ENCODE data around the gene DBN1. TPM values are rescaled to one million over a fixed set of nuclear protein-coding genes. Genes with fewer than 3 reads are reported as not detected.

DBN1 gene
- total and polyA plus RNA-seq, 2 experiments from 2014 or later, result 106 to 290 TPM

GRCh38 chr5:177434942-177435738 lies 38.3 kb downstream of the DBN1 start (continued):
- TF ChIP-seq ZNF462 (CRISPR knock-in tag; IDR thresholded peaks at IDR 0.05), result no peak
- no peak for TF ChIP-seq EZH2 (IDR thresholded peaks at IDR 0.05; ENCODE audit: low read depth, unreplicated experiment)
- TF ChIP-seq NANOG (IDR thresholded peaks at IDR 0.05; ENCODE audit: borderline replicate concordance), result no peak
- no peak for TF ChIP-seq ETS1 (IDR thresholded peaks at IDR 0.05)
- no peak for TF ChIP-seq REST (IDR thresholded peaks at IDR 0.05; ENCODE audit: unreplicated experiment)
- no peak for TF ChIP-seq STAT1 (IDR thresholded peaks at IDR 0.05; ENCODE audit: unreplicated experiment)
- no peak for TF ChIP-seq ZNF331 (CRISPR knock-in tag; IDR thresholded peaks at IDR 0.05; ENCODE audit: low read depth)
